Immature natural killer cell (primary cell): ENCODE measurements around the gene TMCO6. TPM values are rescaled to one million over a fixed set of nuclear protein-coding genes. Genes with fewer than 3 reads are reported as not detected.
A peak's percentile ranks its signal among the peaks of the same experiment; 100 is the strongest.
"Not testable (repeated sequence)": the region's sequence is repeated elsewhere in the genome, so short reads cannot be mapped to it uniquely, and the experiment has no call there.

ENCODE experiments used
- DNase-seq, 3 donors: peaks; one replicate each; pipeline ENCODE4 v3.0.0; 2022; ENCODE audit warnings: mixed read lengths in 1 of 3
- H3K27ac Mint-ChIP-seq, 6 donors: one replicate each; pipeline ENCODE4 v1.8.0; 2020; ENCODE audit warnings: mixed read lengths in 6 of 6, mild to moderate bottlenecking in 5 of 6, inconsistent platforms in 4 of 6, moderate library complexity in 3 of 6
- H3K27me3 Mint-ChIP-seq, 3 donors: one replicate each; pipeline ENCODE4 v1.8.0; 2020 to 2021; ENCODE audit warnings: low read depth in 3 of 3, mild to moderate bottlenecking in 3 of 3, mixed read lengths in 3 of 3, moderate library complexity in 3 of 3, inconsistent platforms in 1 of 3
- H3K36me3 Mint-ChIP-seq, 3 donors: one replicate each; pipeline ENCODE4 v1.8.0; 2020; ENCODE audit warnings: mixed read lengths in 3 of 3, inconsistent platforms in 2 of 3, mild to moderate bottlenecking in 2 of 3
- H3K4me1 Mint-ChIP-seq, 2 donors: one replicate each; pipeline ENCODE4 v1.8.0; 2020; ENCODE audit warnings: inconsistent platforms in 2 of 2, mild to moderate bottlenecking in 2 of 2, mixed read lengths in 2 of 2, moderate library complexity in 1 of 2
- H3K4me3 Mint-ChIP-seq, 5 donors: one replicate each; pipeline ENCODE4 v1.8.0; 2020; ENCODE audit warnings: mild to moderate bottlenecking in 5 of 5, mixed read lengths in 5 of 5, inconsistent platforms in 3 of 5, moderate library complexity in 3 of 5
- H3K9me3 Mint-ChIP-seq, 6 donors: one replicate each; pipeline ENCODE4 v1.8.0; 2020; ENCODE audit warnings: mild to moderate bottlenecking in 6 of 6, mixed read lengths in 6 of 6, inconsistent platforms in 4 of 6, moderate library complexity in 3 of 6
- polyA plus RNA-seq, 3 donors: library from polyadenylated mRNA; unstranded; fragments of 300-500 nt; fragmentation: Illumina TruSeq; gene quantifications; one replicate each; pipeline ENCODE4 v1.2.3, GENCODE V29; 2021

Gene TMCO6
- 10 to 100 TPM in 1 of 3 donors, 1 to 10 TPM in 2; 7.6 to 11.0 (median 8.3) TPM for polyA plus RNA-seq

- Mint-ChIP-seq H3K4me1 (peaks cover 23 to 33% of the 10 kb centered on the region in 2 donors), H3K36me3 (peaks cover 0 to 7% (median under 1%) of the 10 kb centered on the region in 3 donors), H3K27me3 (peaks cover 0 to 4% (median 0%) of the 10 kb centered on the region in 3 donors), H3K9me3 (no peaks in the 10 kb centered on the region), H3K4me3 (peak within 1 kb of the TSS; percentile 87 to 95 (median 89)), H3K27ac (peak within 1 kb of the TSS; percentile 83 to 98 (median 96))
- peak; percentile 93 to 95 (median 94) for DNase-seq
These were observed at the start of gene TMCO6 for GRCh38 chr5:140639148-140639981. Gene TMCO6, plus strand, starts transcription at chr5:140639451. Its CDS starts 77 bp downstream, at chr5:140639528.

DNA sequence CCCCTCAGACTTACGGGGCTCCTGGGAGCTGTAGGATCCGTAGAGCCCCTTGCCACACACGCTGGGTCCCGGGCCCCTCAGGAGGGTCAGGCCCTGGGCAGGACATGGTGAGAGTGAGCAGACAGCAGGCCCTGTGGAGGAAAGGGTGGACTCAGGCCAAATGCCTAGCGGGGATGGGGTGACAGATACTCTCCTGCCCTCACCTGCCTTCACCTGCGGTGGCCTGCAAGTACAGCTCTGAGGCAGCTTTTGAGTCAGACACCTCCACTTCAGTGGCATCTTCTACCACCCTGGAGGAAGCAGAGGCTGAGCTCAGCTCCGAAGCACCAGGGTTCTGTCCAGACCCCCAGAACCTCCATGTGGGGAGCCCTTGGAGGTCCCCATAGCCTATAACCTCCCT, 48.4 kb upstream of the TMCO6 start:
- Mint-ChIP-seq H3K27me3 (peaks cover 1 to 4% (median 4%) of the 10 kb centered on the region in 3 donors), H3K27ac (no peak overlapping the region), H3K36me3 (no peaks in the 10 kb centered on the region), H3K4me3 (no peak overlapping the region), H3K9me3 (no peaks in the 10 kb centered on the region), H3K4me1 (no peaks in the 10 kb centered on the region)
- DNase-seq, result no peak

- H3K27ac Mint-ChIP-seq, result no peak overlapping the region
These were observed 47.4 kb upstream of the TMCO6 start for GRCh38 chr5:140591747-140592372.

GRCh38 chr5:140593070-140593469, 46.2 kb upstream of the TMCO6 start:
- peak overlapping the region in 1 of 6 donors; percentile 50 for H3K27ac Mint-ChIP-seq
- not testable (repeated sequence) for H3K27me3 Mint-ChIP-seq, H3K36me3 Mint-ChIP-seq, H3K4me1 Mint-ChIP-seq, H3K9me3 Mint-ChIP-seq, DNase-seq
- H3K4me3 Mint-ChIP-seq, result peak overlapping the region in 1 of 5 donors; percentile 9

More at GRCh38 chr5:140591747-140592372, 47.4 kb upstream of the TMCO6 start:
- no peaks in the 10 kb centered on the region for H3K9me3 Mint-ChIP-seq
- no peak overlapping the region for H3K4me3 Mint-ChIP-seq
- H3K27me3 Mint-ChIP-seq, result peaks cover 1 to 4% (median 4%) of the 10 kb centered on the region in 3 donors
- H3K4me1 Mint-ChIP-seq, result no peaks in the 10 kb centered on the region
- no peaks in the 10 kb centered on the region for H3K36me3 Mint-ChIP-seq
- DNase-seq, result no peak

GRCh38 chr5:140594169-140594568, 45.1 kb upstream of the TMCO6 start:
- no peak for DNase-seq
- Mint-ChIP-seq H3K27me3 (peaks cover under 1 to 7% (median 4%) of the 10 kb centered on the region in 3 donors), H3K4me1 (no peaks in the 10 kb centered on the region), H3K9me3 (no peaks in the 10 kb centered on the region), H3K4me3 (no peak overlapping the region), H3K27ac (no peak overlapping the region), H3K36me3 (no peaks in the 10 kb centered on the region)

DNA sequence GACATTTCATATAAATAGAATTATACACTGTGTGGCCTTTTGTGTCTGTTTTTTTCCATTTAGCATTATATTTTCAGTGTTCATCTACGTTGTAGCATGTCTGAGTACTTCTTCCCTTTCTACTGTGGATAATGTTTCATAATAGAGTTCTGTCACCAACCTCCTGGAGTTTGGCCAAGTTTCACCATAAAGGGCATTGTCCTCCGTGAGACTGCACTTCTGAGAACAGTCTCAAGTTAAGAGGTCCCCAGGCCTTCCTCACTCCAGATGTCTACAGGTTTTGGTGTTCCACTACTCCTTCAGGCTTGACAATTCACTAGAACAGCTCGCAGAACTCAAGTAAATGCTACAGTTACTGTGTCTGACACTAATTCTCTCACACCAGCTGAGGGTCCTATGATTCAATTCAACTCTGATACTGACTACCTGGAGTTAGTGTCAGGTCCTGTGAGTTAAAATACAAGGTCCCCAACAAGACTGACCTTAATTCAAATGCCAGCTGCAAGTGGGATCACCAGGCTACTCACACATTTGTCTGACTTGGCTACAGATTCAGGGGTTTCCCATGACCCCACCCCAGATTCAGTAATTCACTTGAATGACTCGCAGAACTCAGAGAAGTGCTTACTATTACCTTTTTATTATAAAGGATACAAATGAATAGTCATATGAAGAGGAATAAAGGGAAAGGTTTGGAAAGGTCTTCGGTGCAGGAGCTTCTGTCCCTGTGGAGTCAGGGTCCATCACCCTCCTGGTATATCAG, 43.5 kb upstream of the TMCO6 start:
- H3K4me3 Mint-ChIP-seq, result no peak overlapping the region
- H3K27ac Mint-ChIP-seq, result no peak overlapping the region
- no peaks in the 10 kb centered on the region for H3K36me3 Mint-ChIP-seq
- peaks cover 0 to 7% (median 4%) of the 10 kb centered on the region in 3 donors for H3K27me3 Mint-ChIP-seq
- H3K9me3 Mint-ChIP-seq, result no peaks in the 10 kb centered on the region
- no peaks in the 10 kb centered on the region for H3K4me1 Mint-ChIP-seq
- DNase-seq, result no peak

DNA sequence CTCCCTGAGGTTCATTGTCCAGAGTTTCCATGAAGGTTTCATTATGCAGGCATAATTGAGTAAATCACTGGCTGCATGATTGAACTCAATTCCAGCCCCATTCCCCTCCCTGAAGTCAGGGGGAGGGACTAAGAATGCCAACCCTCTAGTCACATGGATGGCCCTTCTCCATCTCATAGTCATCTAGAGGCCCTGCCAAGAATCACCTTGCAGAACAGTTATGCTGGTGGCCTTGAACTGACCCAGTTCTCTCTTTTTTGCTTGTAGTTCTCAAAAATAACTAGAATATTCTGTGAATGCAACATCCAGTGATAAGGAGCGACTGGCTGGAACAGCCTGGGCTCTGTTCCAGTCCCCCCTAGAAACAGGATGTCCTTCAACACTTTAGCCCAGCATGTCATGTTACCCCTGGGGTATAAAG, 42.9 kb upstream of the TMCO6 start:
- Mint-ChIP-seq H3K36me3 (no peaks in the 10 kb centered on the region), H3K27me3 (peaks cover 0 to 7% (median 4%) of the 10 kb centered on the region in 3 donors), H3K4me3 (no peak overlapping the region), H3K27ac (no peak overlapping the region), H3K9me3 (no peaks in the 10 kb centered on the region), H3K4me1 (no peaks in the 10 kb centered on the region)
- DNase-seq, result no peak

GRCh38 chr5:140598836-140599235, 40.4 kb upstream of the TMCO6 start:
- H3K36me3 Mint-ChIP-seq, result no peaks in the 10 kb centered on the region

DNA sequence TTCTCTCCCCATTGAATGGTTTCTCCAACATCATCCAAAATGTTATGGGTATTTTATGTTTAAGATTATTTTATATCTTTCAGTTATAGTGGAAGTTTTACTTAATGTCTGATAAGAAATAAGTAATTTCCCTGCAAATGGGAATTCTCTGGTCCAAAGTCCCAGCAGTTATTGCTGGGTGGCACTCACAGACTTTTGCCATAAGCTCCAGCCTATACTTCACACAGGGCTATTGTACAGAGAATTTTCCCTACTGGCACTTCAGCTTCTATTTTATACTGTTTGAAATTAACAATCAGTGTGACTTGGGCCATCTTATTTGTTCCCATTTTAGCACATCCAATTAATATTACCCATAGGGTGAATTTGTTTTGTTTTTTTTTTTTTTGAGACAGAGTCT, 39.2 kb upstream of the TMCO6 start:
- no peak for DNase-seq
- Mint-ChIP-seq H3K36me3 (no peaks in the 10 kb centered on the region), H3K4me1 (no peaks in the 10 kb centered on the region), H3K4me3 (no peak overlapping the region), H3K27me3 (peaks cover 1 to 3% (median 2%) of the 10 kb centered on the region in 3 donors), H3K27ac (no peak overlapping the region), H3K9me3 (peaks cover 0 to 2% (median 0%) of the 10 kb centered on the region in 6 donors)

More at GRCh38 chr5:140598836-140599235, 40.4 kb upstream of the TMCO6 start:
- peaks cover 0 to 3% (median 2%) of the 10 kb centered on the region in 3 donors for H3K27me3 Mint-ChIP-seq
- no peaks in the 10 kb centered on the region for H3K4me1 Mint-ChIP-seq
- no peak overlapping the region for H3K4me3 Mint-ChIP-seq
- peaks cover 0 to 2% (median 0%) of the 10 kb centered on the region in 6 donors for H3K9me3 Mint-ChIP-seq
- DNase-seq, result no peak
- no peak overlapping the region for H3K27ac Mint-ChIP-seq

DNA sequence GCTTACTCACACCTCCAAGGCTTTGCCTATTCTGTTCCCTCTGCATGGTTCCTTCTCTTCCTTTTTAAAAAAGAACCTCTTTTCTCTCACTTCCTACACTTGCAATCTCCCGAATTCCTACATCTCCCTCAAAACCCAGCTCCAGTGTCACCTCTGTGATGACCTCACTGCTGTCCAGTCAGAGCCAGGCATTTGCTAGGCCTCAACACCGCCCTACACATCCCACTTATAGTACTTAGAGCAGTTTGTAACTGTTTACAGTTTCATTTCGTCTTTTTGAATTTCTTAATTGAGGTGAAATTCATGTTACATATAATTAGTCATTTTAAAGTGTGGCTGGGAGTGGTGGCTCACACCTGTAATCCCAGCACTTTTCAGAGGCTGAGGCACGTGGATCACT, 37.1 kb upstream of the TMCO6 start:
- peaks cover 1 to 3% (median 2%) of the 10 kb centered on the region in 3 donors for H3K27me3 Mint-ChIP-seq
- no peak overlapping the region for H3K27ac Mint-ChIP-seq
- H3K4me1 Mint-ChIP-seq, result no peaks in the 10 kb centered on the region
- H3K4me3 Mint-ChIP-seq, result no peak overlapping the region
- DNase-seq, result no peak
- H3K9me3 Mint-ChIP-seq, result peaks cover 0 to 2% (median 0%) of the 10 kb centered on the region in 6 donors
- no peaks in the 10 kb centered on the region for H3K36me3 Mint-ChIP-seq

DNA sequence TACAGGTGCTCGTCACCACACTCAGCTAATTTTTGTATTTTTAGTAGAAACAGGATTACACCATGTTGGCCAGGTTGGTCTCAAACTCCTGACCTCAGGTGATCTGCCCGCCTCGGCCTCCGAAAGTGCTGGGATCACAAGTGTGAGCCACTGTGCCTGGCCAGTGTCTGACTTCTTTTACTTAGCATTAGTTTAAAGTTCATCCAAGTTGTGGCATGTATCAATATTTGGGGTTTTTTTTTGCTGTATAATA, 35.9 kb upstream of the TMCO6 start:
- DNase-seq, H3K27me3 Mint-ChIP-seq, H3K4me1 Mint-ChIP-seq, H3K36me3 Mint-ChIP-seq, H3K27ac Mint-ChIP-seq, H3K4me3 Mint-ChIP-seq, H3K9me3 Mint-ChIP-seq: not testable (repeated sequence)

DNA sequence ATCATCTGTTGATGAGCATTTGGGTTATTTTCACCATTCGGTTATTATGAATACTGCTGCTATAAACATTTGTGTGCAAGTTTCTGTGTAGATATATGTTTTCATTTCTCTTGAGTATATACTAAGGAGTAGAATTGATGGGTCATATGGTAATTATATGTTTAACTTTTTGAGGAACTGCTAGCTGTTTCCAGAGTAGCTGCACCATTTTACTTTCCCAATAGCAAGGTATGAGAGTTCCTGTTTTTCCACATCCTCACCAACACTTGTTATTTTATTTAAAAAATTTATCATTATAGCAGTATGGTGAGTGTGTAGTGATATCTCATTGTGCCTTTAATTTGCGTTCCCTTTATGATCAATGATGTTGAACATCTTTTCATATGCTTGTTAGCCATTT, 35.5 kb upstream of the TMCO6 start:
- Mint-ChIP-seq H3K27me3 (peaks cover 0 to 3% (median 1%) of the 10 kb centered on the region in 3 donors), H3K4me1 (no peaks in the 10 kb centered on the region), H3K27ac (no peak overlapping the region), H3K9me3 (peaks cover 0 to 2% (median 0%) of the 10 kb centered on the region in 6 donors), H3K36me3 (no peaks in the 10 kb centered on the region), H3K4me3 (no peak overlapping the region)
- no peak for DNase-seq

- Mint-ChIP-seq H3K27ac (no peak overlapping the region), H3K4me1 (no peaks in the 10 kb centered on the region), H3K4me3 (no peak overlapping the region), H3K27me3 (peaks cover 0 to 3% (median 1%) of the 10 kb centered on the region in 3 donors), H3K9me3 (peaks cover 0 to 2% (median 0%) of the 10 kb centered on the region in 6 donors), H3K36me3 (no peaks in the 10 kb centered on the region)
- no peak for DNase-seq
These were observed 33.4 kb upstream of the TMCO6 start for GRCh38 chr5:140605879-140606278.

GRCh38 chr5:140607031-140607430, 32.2 kb upstream of the TMCO6 start:
- H3K27me3 Mint-ChIP-seq, result peaks cover 0 to 7% (median 7%) of the 10 kb centered on the region in 3 donors
- H3K27ac Mint-ChIP-seq, result no peak overlapping the region
- peaks cover 0 to 3% of the 10 kb centered on the region in 2 donors for H3K4me1 Mint-ChIP-seq
- H3K4me3 Mint-ChIP-seq, result no peak overlapping the region
- H3K36me3 Mint-ChIP-seq, result no peaks in the 10 kb centered on the region
- H3K9me3 Mint-ChIP-seq, result peaks cover 0 to 2% (median 0%) of the 10 kb centered on the region in 6 donors
- no peak for DNase-seq
